HG03571 (cell line): ENCODE results near the gene DPH7.
"Not testable (repeated sequence)": the region's sequence is repeated elsewhere in the genome, so short reads cannot be mapped to it uniquely, and the experiment has no call there.

ENCODE experiments used
- ATAC-seq: cut with Tn5 transposase; IDR thresholded peaks from one replicate; pipeline ENCODE4 v1.9.1; 2021; ENCODE audit not compliant: unreplicated experiment

The DPH7 gene

DNA sequence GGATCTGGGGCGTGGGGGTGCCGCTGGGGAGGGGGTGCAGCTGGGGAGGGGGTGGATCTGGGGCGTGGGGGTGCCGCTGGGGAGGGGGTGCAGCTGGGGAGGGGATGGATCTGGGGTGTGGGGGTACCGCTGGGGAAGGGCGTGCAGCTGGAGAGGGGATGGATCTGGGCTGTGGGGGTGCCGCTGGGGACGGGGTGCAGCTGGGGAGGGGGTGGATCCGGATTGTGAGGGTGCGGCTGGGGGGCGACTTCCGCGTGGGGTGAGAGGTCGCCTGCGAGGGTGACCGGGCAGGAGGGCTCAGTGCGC, 27.8 kb downstream of the DPH7 start:
- ATAC-seq = not testable (repeated sequence)

DNA sequence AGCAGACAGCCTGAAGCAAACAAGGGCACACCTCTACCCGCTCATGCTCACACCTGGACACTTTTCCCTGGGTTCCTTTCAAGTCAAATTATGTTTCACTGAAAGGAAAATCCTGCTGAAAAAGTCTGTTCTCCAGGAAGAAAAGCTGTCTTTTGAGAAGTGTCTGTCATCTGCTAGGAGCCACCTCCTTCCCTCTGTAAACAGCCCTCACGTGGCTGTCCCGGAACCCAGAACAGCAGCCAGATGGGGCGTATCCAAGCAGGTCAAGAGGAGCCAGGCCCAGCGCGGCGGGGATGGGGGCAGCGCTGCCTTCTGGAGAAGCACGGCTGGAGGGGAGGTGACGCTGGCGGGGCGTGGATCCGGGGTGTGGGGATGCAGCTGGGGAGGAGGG, 28.5 kb downstream of the DPH7 start, which contains the start of gene PNPLA7:
Gene PNPLA7, minus strand, starts transcription at position 172 of the 391 bp plus-strand sequence. CDS start 205 bp downstream, outside the sequence.
- no peak for ATAC-seq

DNA sequence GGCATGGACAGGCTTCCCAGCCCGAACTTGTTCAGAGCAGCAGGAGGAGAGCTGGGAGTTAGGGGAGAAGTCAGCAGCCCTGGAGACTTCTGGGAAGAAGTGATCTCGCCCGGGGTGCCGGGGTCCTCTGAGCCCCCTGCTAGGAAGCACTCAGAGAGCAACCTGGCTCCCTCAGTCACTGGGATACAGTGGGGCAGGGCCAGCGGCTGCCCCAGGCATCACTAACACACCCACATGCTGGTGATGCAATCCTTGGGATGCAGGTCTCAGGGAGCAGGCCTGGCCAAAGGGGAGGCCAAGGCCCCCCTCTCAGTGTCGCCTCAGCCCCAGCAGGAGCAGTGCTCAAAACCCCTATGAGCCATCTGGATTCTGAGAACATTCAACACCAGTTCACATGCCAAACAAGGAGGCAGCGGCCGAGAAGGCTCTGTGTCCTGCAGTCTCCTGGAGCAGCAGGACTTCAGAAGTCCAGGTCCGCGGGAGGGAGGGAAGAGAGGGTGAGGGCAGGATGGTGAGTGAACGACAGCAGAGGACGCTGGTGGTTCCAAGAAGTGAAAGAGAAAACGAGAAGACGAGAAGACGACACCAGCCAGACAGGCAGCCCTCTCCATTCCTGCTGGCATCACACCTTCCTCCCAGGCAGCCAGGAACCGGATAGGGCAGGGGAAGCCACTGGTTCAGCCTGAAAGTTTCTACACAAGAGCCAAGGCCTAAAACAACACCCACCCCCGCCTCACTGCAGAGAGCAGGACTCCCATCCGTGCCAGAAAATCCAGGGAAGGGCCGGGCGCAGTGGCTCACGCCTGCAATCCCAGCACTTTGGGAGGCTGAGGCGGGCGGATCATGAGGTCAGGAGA, 30.8 kb downstream of the DPH7 start:
- ATAC-seq = no peak

DNA sequence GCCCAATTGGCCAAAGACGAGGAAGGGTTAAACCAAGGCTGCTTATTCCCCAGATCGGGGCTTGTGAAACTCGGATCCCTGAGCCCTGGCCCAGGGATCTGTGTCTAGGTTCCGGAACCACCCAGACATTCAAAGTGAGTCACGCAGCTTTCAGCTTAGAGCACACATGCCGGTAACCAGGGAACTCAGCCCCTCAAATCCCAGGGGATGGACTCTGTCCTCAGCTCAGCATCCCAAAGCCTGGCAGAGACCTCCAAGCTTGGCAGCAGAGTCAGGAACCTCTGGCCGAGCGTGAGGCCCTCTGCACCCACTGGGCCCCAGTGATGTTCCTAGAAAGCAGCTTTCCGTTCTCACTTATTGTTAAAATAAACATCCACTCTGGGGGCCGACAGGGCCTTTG, 33.6 kb downstream of the DPH7 start:
- ATAC-seq = no peak

DNA sequence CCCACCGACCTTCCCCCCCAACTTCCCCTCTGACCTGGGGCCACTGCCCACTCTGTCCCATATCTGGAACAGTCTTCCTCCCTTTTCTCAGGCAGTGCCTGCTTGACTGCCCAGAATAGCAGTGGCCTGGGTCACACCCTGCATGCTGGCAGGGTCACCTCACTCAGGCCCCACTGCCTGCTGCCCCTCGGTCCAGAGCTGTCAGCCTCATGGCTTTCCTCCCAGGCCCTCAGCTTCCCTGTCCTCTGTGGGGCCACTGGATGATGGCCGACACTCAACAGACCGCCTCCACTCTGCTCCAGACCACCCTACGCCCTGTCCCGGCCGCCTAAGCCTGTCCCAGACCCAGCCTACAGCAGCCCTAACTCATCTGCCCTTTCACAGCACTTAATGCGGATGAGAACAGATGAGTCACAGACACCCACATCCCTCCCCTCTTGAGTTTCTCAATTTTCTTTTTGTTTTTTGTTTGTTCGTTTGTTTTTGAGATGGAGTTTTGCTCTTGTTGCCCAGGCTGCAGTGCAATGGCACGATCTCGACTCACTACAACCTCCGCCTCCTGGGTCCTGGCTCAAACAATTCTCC, 34.5 kb downstream of the DPH7 start:
- no peak for ATAC-seq

DNA sequence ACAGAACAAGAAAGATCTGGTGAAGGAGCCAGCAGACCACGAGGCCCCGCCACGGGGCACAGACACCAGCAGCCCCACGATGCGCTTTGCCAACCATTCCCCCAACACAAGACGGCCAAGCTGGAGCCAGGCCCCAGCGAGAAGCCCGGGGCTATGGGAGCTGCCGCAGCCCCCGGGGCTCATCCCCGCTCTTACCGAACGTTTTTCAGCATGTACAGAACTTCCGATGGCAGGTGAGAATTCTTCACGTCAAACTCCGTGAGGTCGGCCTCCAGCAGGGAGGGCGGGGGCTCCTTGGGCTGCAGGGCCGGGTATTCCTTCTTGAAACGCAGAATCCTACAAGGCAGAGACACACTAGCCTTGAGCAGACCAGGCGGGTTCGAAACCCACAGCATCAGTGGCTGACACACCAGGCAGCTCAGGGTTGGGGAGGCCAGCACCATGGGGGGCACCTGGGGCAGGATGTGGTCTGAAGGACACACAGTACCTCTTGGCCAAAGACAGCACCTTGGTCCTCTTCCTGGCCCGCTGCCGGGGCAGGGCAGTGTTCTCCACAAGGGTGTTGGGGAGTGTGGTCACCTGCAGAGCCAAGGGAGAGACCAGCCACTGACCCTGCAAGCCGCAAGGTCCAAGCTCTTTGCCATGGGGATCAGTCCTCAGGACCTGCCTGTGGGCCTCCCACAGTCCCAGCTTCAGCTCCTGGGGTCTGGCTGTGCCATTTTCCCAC, 35.3 kb downstream of the DPH7 start:
- no peak for ATAC-seq

DNA sequence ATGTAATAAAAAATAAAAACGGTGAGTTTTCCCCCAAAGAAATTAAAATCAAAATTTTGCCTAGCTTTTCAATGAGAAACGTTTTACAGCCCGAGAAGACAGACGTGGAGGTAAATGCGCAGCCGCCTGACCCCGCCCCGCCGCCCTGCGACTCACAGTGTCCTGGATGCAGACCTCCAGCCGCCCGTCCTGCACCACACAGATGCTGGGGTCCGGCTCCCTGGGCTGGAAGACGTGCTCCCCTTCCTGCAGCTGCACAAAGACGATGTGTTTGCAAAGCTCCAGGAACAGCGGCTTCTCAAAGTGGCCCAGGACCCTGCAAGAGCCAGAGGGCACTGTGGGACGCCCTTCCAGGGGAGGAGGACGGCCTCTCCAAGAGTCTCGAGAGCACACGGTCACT, 36.2 kb downstream of the DPH7 start:
- no peak for ATAC-seq

DNA sequence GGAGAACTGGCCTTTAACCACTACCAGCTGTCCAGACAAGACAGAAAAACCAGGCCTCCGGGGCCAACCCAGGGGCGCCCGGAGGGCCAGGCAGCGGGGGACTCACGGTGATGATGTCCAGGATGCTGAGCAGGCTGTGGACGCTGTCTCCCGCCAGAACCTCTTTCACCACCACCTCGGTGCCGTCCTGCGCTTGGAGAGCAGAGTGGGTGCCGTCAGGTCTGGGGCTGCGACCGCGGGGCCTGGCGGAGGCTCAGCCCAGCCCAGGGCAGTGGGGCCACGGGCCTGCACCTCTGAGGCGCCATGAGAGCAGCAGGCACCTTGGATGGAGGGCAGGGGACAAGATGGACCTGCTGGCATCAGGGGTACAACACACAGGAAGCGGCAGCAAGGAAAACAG, 38.2 kb downstream of the DPH7 start:
- ATAC-seq = no peak

DNA sequence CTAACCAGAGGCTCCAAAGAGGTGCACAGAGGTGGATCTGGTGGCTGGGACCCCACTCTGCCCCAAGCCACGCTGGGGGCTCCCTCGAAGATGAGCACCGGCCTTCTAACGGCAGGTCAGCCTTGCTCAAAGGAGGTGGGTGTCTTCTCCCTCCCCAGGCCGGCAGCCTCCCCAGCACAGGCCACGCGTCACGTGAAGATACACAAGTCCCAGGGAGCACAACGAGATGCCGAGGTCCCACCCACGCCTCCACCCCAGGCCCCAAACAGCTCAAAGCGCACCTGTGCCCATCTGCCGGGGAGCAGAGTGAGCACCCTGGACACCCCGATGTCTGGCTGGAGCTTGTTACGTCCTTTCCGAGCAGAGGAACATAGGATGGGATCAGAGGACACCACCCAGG, 40.7 kb downstream of the DPH7 start:
- no peak for ATAC-seq

DNA sequence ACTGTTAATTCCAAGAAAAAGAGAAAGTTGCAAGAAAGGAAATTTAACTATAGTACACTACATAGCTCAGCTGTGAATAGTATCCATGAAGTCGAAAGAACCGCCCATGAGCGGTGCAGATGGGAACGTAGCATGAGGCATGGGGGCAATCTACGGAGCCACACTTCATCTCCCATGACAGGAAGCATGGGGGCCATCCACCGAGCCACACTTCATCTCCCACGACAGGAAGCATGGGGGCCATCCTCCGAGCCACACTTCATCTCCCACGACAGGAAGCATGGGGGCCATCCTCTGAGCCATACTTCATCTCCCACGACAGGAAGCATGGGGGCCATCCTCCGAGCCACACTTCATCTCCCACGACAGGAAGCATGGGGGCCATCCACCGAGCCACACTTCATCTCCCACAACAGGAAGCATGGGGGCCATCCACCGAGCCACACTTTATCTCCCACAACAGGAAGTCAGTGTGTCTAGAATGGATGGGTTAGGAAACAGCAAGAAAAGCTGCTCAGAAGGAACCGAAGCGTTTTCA, 42.1 kb downstream of the DPH7 start:
- ATAC-seq = not testable (repeated sequence)

DNA sequence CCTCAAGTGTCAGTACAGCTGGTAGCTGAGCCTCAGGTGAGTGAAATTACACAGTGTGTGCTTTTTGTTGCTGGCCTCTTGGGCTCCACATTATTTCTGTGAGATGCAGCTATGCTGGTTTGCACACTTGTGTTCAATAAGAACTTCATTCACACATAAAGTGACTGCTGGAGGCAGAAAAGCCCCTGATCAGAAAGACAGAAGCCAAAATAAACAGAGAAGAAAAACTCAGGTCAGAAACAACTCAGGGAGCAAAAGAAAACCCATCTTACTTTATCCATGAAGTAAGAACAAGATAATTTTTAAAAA, 43.7 kb downstream of the DPH7 start:
- ATAC-seq = no peak

DNA sequence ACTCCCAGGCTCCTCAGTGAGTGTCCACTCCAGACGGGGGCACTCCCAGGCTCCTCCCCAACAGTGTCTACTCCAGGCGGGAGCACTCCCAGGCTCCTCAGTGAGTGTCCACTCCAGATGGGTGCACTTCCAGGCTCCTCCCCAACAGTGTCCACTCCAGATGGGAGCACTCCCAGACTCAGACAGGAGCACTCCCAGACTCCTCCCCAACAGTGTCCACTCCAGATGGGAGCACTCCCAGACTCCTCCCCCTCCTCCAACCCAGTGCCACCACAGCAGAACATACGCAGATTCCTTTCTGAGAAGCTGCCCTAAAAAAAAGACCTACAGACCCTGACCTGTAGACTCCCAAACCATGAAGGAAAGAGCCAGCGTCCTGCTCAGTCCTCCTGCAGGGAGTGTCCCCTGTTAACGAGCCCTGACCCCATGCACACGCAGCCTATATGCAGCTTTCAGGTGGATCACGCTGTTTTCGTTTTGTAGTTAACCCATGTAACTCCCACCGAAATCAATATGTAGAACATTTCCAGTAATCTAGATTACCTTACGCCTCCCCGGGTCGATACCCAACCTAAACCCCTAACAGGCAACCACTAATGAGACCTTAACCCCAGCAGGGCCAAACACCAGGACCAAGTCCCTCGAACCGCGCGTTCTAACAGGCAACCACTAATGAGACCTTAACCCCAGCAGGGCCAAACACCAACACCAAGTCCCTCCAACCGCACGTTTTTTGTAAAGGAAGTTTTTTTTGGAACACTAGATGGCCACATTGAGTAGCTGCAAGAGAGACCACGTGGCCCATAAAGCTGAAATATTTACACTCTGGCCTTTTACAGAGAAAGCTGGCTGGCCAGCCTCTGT, 44.2 kb downstream of the DPH7 start:
- ATAC-seq = no peak

DNA sequence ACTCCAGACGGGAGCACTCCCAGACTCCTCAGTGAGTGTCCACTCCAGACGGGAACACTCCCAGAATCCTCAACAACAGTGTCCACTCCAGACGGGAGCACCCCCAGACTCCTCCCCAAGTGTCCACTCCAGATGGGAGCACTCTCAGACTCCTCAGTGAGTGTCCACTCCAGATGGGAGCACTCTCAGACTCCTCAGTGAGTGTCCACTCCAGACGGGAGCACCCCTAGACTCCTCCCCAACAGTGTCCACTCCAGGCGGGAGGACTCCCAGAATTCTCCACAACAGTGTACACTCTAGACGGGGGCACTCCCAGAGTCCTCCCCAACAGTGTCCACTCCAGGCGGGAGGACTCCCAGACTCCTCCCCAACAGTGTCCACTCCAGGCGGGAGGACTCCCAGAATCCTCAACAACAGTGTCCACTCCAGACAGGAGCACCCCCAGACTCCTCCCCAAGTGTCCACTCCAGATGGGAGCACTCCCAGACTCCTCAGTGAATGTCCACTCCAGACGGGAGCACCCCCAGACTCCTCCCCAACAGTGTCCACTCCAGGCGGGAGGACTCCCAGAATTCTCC, 45.7 kb downstream of the DPH7 start:
- not testable (repeated sequence) for ATAC-seq

DNA sequence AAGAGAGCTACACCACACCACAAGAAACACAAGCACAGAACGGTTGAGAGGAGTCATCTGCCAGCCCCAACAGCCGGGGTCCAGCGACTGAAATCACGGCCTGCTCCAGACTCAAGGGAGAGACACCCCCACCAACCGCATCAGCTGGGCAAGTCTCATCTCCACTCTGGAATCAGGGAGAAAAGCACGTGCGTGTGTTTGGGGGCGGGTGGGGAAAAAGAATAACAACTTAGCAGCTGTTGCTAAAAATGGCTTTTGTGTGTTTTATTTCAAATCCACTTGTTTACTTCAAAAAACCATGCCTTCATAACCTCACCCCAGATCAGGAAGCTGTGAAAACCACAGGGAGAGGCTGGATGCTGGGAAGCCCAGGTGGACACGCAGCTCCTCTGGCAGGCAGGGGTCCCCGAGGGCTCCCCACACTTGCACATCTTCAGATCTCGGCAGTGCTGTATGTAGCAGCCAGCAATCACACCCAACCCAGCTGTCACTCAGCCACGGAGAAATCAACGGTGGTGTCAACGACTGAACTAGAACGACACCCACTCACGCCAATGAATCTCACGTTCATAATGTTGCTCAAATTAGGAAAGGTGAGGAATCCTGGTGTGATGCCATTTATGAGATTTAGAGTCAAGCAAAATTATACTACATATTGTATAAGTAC, 47.5 kb downstream of the DPH7 start:
- no peak for ATAC-seq

DNA sequence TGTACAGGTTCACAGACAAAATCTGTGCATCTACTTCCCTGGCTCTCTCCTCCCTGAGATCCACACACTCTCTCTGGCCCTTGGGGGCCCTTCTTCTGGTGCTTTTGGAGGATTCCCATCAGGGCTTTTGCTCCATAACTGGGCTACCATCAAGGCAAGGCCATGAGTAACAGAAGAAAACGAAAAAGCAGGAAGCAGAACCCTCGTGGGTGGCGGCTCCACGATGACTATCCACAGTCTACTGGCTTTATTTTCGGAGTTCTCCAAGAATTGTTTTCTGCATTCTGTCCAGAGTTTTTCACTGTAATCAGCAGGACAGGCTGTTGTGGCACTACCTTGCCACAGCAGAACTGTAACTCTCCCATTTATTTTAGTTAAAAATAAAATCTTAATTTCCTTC, 48.4 kb downstream of the DPH7 start:
- no peak for ATAC-seq

DNA sequence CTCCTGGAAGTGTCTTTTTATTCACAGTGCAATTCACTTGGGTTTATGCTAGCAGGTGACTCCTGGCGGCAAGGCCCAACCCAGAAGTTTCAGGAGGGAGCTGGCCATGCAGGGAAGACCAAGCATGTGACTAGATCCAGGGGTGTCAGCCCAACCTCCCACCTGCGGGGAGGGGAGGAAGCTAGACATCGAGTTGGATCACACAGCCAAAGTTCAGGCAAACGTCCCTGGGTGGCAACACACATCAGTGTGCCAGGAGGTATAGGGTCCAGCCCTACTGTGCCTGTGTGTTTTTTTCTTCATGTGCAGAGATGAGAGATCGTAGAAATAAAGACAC, 53.8 kb downstream of the DPH7 start:
- no peak for ATAC-seq

DNA sequence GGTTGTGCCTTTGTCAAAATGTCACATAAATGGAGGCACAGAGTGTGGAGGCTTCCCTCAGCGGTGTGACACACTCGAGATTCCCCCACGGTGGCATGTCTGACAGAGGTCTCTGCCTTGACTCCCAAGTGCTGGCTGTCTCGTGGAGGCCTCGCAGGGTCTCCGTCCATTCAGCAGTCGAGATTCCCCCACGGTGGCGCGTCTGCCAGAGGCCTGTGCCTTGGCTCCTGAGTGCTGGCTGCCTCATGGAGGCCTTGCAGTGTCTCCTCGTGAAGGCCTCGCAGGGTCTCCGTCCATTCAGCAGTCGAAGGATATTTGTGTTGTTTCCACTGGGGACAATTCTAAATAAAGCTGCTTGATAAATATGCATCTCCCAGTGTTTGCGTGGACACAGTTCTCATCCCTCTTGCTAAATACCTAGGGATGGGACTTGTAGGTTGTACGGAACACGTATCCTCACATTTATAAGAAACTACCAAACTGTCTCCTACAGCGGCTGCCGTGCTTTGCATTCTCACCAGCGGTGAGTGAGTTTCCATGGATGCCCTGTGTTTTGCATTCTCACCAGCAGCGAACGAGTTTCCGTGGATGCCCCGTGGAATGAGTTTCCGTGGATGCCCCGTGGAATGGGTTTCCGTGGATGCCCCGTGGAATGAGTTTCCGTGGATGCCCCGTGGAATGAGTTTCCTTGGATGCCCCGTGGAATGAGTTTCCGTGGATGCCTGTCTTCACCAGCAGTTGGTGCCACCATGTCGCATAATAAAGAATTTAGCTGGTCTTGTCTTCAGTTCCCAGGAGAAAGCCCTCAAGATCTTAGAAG, 54.4 kb downstream of the DPH7 start:
- ATAC-seq = no peak

DNA sequence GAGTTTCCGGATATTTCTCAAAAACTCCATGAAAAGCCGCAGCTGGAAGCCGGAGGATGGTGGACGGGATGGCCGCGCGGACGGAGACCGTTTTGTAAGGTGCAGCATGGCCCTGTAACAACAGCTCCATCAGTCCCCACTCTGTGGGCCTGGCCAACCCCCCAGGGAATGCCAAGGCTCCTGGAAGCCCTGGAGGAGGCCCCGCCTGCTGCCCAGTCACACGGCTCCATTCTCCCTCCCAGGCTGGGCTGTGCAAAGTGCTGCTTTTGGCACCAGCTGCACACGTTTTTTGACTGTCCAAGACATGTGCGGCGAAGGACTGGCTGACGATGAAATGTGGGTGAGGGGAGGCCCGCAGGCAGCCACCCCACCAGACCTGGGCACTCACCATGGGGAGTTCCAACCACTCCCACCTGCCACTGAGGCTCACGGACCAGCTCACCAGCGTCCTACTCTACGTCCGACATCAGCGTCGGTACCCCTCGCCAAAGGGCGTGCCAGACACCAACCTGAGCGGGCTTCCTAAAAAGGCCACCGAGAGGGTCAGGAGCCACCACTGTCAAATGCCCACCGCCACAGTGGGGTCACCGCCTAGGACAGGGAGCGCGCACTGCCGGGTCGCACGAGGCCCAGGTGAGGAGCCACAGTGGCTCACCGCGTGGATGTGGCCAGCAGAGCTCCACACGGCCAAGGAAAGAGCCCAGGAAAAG, 55.8 kb downstream of the DPH7 start:
- no peak for ATAC-seq
